ENCODE measurements around the gene FOXL1.

The FOXL1 gene

GRCh38 chr16:86608301-86608747 is 30.0 kb downstream of the FOXL1 start:
- DNase-seq, result no peak

- no peak for DNase-seq
These were observed 30.8 kb downstream of the FOXL1 start for GRCh38 chr16:86609115-86609514.

GRCh38 chr16:86609661-86610060 is 31.3 kb downstream of the FOXL1 start:
- DNase-seq, result no peak

GRCh38 chr16:86610779-86611524 is 32.6 kb downstream of the FOXL1 start:
- DNase-seq, result no peak

- DNase-seq, result no peak
These were observed 33.1 kb downstream of the FOXL1 start for GRCh38 chr16:86611525-86611855.

- DNase-seq, result no peak
These were observed 33.6 kb downstream of the FOXL1 start for GRCh38 chr16:86611941-86612340.

- no peak for DNase-seq
These were observed 36.4 kb downstream of the FOXL1 start for GRCh38 chr16:86614699-86615098.

- no peak for DNase-seq
These were observed 38.6 kb downstream of the FOXL1 start for GRCh38 chr16:86616906-86617305.

GRCh38 chr16:86618431-86619238 is 40.3 kb downstream of the FOXL1 start:
- DNase-seq, result no peak

- no peak for DNase-seq
These were observed 41.0 kb downstream of the FOXL1 start for GRCh38 chr16:86619239-86619794.

- DNase-seq, result no peak
These were observed 41.8 kb downstream of the FOXL1 start for GRCh38 chr16:86620184-86620583.

- no peak for DNase-seq
These were observed 43.6 kb downstream of the FOXL1 start for GRCh38 chr16:86621966-86622365.

GRCh38 chr16:86622700-86623615 is 44.6 kb downstream of the FOXL1 start:
- no peak for DNase-seq

- DNase-seq, result no peak
These were observed 46.7 kb downstream of the FOXL1 start for GRCh38 chr16:86625029-86625428.

GRCh38 chr16:86625821-86626220 is 47.5 kb downstream of the FOXL1 start:
- no peak for DNase-seq

GRCh38 chr16:86626284-86626683 is 47.9 kb downstream of the FOXL1 start:
- DNase-seq, result no peak

GRCh38 chr16:86626966-86627365 is 48.6 kb downstream of the FOXL1 start:
- DNase-seq, result no peak

GRCh38 chr16:86628614-86629013 is 50.3 kb downstream of the FOXL1 start:
- DNase-seq, result no peak

GRCh38 chr16:86630471-86630870 is 52.1 kb downstream of the FOXL1 start:
- DNase-seq, result no peak

GRCh38 chr16:86631444-86631843 is 53.1 kb downstream of the FOXL1 start:
- no peak for DNase-seq

Data from CD4-positive, alpha-beta T cell treated with Interleukin-4 for 4 hours (primary cell).